Lower leg skin (tissue), 4 donors: ENCODE measurements around the gene ZCCHC14. TPM values are rescaled to one million over a fixed set of nuclear protein-coding genes. Genes with fewer than 3 reads are reported as not detected.

Source experiments
- DNase-seq, 2 donors: peaks; one replicate each; pipeline ENCODE4 v3.0.0-alpha.2; 2019; ENCODE audit warnings: low spot score in 2 of 2
- H3K4me3 ChIP-seq: fragments of 200-600 bp; sonication (generic); 2 replicates; pipeline ENCODE4 v1.5.1; 2017; ENCODE audit warnings: mild to moderate bottlenecking, low read depth; ENCODE audit not compliant: poor library complexity, severe bottlenecking
- POLR2A ChIP-seq, 2 donors: fragments of 450-650 bp; IDR thresholded peaks; one replicate each; pipeline ENCODE4 v1.6.1; 2016 to 2017; ENCODE audit warnings: antibody characterized with exemption in 2 of 2, mild to moderate bottlenecking in 1 of 2, moderate library complexity in 1 of 2
- WGBS, 2 donors: methylation state at CpG; one replicate each; pipeline ENCODE4 v1.1.5; 2018; 5-methylcytosine and 5-hydroxymethylcytosine counted together
- intact Hi-C: fragments of 100-400 bp; cut with DNase I; formaldehyde crosslinking; loops from one replicate; pipeline ENCODE4 v1.15.0; 2023; ENCODE audit warnings: low total_unique reads
- total RNA-seq, 4 donors: library from RNA; depleted of rRNA; stranded (reverse); fragments of >200 nt; gene quantifications; one replicate each; pipeline ENCODE4 v1.1.0, GENCODE V29; 2016
- TF ChIP-seq, protein P1 (sequence below), 3 donors: fragments of 450-650 bp; IDR thresholded peaks; one replicate each; pipeline ENCODE4 v1.5.1; 2016; ENCODE audit warnings: antibody characterized with exemption in 3 of 3, mild to moderate bottlenecking in 3 of 3, moderate library complexity in 2 of 3

ZCCHC14 gene
- total RNA-seq, 4 donors from 2014 or later: 13.7 to 25.4 (median 23.6) TPM

DNA sequence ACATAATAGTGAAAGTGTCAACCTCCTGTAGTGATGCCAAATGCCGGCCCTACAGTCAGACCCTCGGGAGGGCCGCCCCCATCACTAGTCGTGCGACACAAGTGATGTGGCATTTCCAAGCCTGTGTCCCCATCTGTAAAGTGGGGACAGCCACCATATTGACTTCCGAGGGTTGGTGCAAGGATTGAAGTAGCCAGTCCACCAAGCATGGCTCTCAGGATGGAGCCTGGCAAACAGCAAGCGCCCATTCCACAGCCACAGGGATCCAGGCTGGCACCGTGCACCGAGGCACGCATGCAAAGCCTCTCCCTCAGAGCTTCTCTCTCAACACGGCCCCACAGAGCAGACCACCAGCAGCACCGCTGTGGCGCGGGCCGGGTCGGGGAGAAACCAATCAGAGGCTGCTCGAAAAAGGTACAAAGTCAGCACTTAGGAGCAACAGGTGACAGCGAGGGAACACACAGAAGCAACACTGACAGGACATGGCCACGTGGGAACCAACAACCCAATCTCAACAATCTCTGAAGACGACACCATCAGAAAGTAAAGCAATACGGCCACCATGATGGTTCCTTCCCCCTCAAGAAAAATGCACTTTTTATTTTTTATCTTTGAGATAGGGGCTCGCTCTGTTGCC is 20.6 kb downstream of the ZCCHC14 start:
- TF ChIP-seq, protein P1, sequence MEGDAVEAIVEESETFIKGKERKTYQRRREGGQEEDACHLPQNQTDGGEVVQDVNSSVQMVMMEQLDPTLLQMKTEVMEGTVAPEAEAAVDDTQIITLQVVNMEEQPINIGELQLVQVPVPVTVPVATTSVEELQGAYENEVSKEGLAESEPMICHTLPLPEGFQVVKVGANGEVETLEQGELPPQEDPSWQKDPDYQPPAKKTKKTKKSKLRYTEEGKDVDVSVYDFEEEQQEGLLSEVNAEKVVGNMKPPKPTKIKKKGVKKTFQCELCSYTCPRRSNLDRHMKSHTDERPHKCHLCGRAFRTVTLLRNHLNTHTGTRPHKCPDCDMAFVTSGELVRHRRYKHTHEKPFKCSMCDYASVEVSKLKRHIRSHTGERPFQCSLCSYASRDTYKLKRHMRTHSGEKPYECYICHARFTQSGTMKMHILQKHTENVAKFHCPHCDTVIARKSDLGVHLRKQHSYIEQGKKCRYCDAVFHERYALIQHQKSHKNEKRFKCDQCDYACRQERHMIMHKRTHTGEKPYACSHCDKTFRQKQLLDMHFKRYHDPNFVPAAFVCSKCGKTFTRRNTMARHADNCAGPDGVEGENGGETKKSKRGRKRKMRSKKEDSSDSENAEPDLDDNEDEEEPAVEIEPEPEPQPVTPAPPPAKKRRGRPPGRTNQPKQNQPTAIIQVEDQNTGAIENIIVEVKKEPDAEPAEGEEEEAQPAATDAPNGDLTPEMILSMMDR (IDR thresholded peaks at IDR 0.05): no peak
- TF ChIP-seq POLR2A (IDR thresholded peaks at IDR 0.05): no peak
- WGBS, 2 donors: 89 to 90% methylated on average over 22 of the region's 22 CpGs
- no peak overlapping the region for H3K4me3 ChIP-seq
- no peak for DNase-seq
- intact Hi-C loops: no loop called here

DNA sequence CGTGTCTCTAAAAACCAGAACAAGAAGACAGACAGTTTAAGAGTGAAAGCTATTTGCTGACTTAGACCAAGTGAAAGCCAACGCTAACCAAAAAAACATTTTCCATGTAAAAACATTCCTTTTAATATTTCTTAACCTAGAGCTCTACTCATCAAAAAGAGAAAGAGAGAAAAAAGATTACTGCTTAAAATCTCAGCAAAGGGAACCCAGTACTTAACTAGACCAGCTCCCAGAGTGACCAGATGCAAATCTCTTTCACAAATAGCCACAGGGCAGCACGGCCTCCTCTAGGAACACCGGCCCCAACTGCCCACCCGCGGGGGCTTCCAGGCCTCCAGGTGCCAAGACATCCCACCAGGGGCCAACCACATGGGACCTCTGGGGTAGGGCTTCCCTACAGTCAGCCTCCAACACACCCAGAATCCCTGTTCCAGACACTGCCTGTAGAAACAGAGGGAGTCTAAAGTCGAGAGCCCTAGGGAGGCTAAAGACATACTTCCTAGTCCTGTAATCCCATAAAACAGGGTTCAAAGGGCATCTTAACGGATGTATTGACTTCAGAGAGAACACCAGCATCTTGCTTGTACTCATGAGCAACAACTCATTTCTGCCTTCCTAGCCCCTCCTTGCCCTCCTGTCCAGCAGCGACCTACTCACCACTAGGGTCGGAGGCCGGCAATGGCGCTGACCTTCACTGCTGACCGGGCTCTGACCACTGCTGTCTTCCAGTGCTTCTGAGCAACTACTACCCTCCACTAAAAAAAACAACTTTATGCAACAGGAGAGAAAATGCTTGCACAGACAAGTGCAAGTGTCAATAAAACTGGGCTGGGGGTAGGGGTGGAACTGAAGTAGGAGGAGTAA is 21.3 kb downstream of the ZCCHC14 start:
- intact Hi-C loops: no loop called here
- DNase-seq: no peak
- WGBS, 2 donors: 60 to 64% methylated on average over 13 of the region's 13 CpGs
- no peak overlapping the region for H3K4me3 ChIP-seq
- TF ChIP-seq, protein P1 (IDR thresholded peaks at IDR 0.05): no peak
- TF ChIP-seq POLR2A (IDR thresholded peaks at IDR 0.05): no peak

DNA sequence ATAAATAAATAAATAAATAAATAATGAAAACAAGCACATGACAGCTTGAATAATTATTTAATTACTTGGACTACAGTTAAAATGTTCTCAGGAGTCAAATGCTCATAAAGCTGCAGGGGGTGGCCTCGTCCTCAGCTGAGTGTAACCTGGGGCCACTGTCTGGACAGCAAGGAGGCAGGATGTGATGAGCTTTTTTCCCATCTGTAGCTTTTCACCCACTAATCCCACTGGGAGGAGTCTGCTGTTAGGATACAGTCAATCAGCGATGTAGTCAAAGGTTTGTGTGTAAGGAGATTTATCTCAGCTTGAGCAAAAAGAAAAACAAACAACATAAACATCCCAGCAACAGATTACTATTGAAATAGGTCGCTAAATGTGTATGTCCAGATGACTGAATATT is 22.5 kb downstream of the ZCCHC14 start:
- no peak overlapping the region for H3K4me3 ChIP-seq
- intact Hi-C loops: no loop called here
- WGBS, 2 donors: 75 to 81% methylated on average over 3 of the region's 3 CpGs
- DNase-seq: no peak
- TF ChIP-seq, protein P1 (IDR thresholded peaks at IDR 0.05): no peak
- TF ChIP-seq POLR2A (IDR thresholded peaks at IDR 0.05): no peak

DNA sequence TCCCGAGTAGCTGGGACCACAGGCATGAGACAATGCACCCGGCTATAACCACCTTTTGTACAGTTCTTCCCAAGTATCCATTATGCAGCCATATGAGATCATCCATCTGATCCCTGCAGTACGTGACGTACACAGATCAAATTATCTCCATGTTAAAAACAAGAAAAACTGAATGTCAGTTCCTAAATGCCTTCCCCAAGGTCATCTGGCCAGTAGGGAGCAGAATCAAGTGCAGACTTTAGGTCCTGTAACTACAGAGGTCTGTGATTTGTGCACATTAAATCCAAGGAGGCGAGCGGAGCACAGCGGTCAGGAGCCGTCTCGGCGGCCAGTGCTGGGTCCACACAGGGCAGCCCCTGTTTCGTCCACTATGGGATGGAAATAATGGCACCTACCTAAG is 23.7 kb downstream of the ZCCHC14 start:
- TF ChIP-seq, protein P1 (IDR thresholded peaks at IDR 0.05): no peak
- TF ChIP-seq POLR2A (IDR thresholded peaks at IDR 0.05): no peak
- no peak overlapping the region for H3K4me3 ChIP-seq
- WGBS, 2 donors: 80 to 84% methylated on average over 11 of the region's 11 CpGs
- intact Hi-C loops: no loop called here
- no peak for DNase-seq

DNA sequence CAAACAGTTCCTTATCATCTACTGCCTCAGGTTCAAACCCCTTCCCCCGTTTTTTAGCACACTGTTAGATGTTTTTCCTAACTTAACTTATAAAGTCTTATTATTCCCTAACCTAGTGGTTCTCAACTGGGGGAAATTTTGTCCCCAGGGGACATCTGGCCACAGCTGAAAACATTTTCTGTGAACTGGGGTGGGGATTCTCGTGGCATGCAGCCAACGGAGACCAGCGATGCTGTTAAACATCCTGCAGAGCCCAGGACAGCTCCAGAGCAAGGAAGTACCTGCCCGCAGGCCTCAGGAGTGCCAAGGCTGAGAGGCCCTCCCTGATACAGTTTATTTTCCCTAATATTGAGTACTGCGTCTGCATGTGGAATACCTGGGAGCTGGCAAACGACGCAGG is 24.3 kb downstream of the ZCCHC14 start:
- TF ChIP-seq, protein P1 (IDR thresholded peaks at IDR 0.05): no peak
- no peak for TF ChIP-seq POLR2A (IDR thresholded peaks at IDR 0.05)
- no peak for DNase-seq
- no peak overlapping the region for H3K4me3 ChIP-seq
- intact Hi-C loops: no loop called here
- 64 to 67% methylated on average over 8 of the region's 8 CpGs for WGBS, 2 donors
